GM12878 (cell line): Measurements from ENCODE around the gene SCLY.

ENCODE experiments used
- CBX5 ChIP-seq: sonication (generic); IDR thresholded peaks from 2 replicates; pipeline ENCODE4 v1.6.1; 2016; ENCODE audit warnings: low read depth, moderate library complexity, mild to moderate bottlenecking, inconsistent platforms
- CREB1 ChIP-seq: IDR thresholded peaks from 2 replicates; pipeline ENCODE4 v1.6.1; 2012; ENCODE audit warnings: low read depth, mild to moderate bottlenecking, inconsistent platforms
- CTCF ChIP-seq, 3 experiments: IDR thresholded peaks in 2 of 3; conservative IDR thresholded peaks in 1 of 3; 2 replicates each; pipeline ENCODE4 v1.5.1; 2011; ENCODE audit warnings: low read depth in 3 of 3, low read length in 3 of 3, mild to moderate bottlenecking in 3 of 3, control low read depth in 2 of 3, moderate library complexity in 2 of 3, inconsistent platforms in 1 of 3, mixed read lengths in 1 of 3; ENCODE audit not compliant: control insufficient read depth in 2 of 3, insufficient read depth in 1 of 3; ENCODE audit errors: extremely low read depth in 1 of 3
- MXI1 ChIP-seq: fragments of 150-350 bp; IDR thresholded peaks from 2 replicates; pipeline ENCODE4 v1.6.1; 2011; ENCODE audit warnings: low read depth, mild to moderate bottlenecking, inconsistent platforms, low read length, improper control_type of control experiment
- MYC ChIP-seq: IDR thresholded peaks from 2 replicates; pipeline ENCODE4 v1.6.1; 2011; ENCODE audit warnings: mild to moderate bottlenecking, low read length, moderate library complexity, inconsistent platforms; ENCODE audit not compliant: insufficient read depth, insufficient replicate concordance, insufficient read length, severe bottlenecking
- PAX5 ChIP-seq: IDR thresholded peaks from 2 replicates; pipeline ENCODE4 v1.6.1; 2011; ENCODE audit warnings: low read depth, low read length, borderline replicate concordance
- RAD21 ChIP-seq: IDR thresholded peaks from 2 replicates; pipeline ENCODE4 v1.6.1; 2011; ENCODE audit warnings: mild to moderate bottlenecking, low read depth, low read length, moderate library complexity; ENCODE audit not compliant: insufficient read depth
- TARDBP ChIP-seq: IDR thresholded peaks from 2 replicates; pipeline ENCODE4 v1.6.1; 2016; ENCODE audit warnings: borderline replicate concordance
- ZBTB4 ChIP-seq: fragments of 450-650 bp; formaldehyde crosslinking; IDR thresholded peaks from 2 replicates; pipeline ENCODE4 v1.4.0; 2022; ENCODE audit warnings: mild to moderate bottlenecking, moderate library complexity
- ZNF592 ChIP-seq: fragments of 450-650 bp; IDR thresholded peaks from 2 replicates; pipeline ENCODE4 v1.6.1; 2017; ENCODE audit warnings: mild to moderate bottlenecking, moderate library complexity

GRCh38 chr2:238134393-238134785, 73.6 kb downstream of the SCLY start:
- TF ChIP-seq ZNF592 (no peak), MXI1 (no peak), MYC (no peak), PAX5 (no peak), ZBTB4 (CRISPR knock-in tag) (no peak), TARDBP (no peak), CTCF (IDR thresholded peaks at IDR 0.05 in 2 of 3, conservative IDR thresholded peaks at IDR 0.05 in 1 of 3; ENCODE audit: control insufficient read depth in 2 of 3, extremely low read depth in 1 of 3, insufficient read depth in 1 of 3, low read depth in 3 of 3, low read length in 3 of 3) (no peak), RAD21 (no peak), CBX5 (no peak), CREB1 (no peak)
